GM18520 (cell line): ENCODE results near the gene LIPK.
A peak's percentile ranks its signal among the peaks of the same experiment; 100 is the strongest.
"Not testable (repeated sequence)": the region's sequence is repeated elsewhere in the genome, so short reads cannot be mapped to it uniquely, and the experiment has no call there.

Source experiments
- ATAC-seq: cut with Tn5 transposase; IDR thresholded peaks from one replicate; pipeline ENCODE4 v1.9.1; 2021; ENCODE audit not compliant: unreplicated experiment

The LIPK gene

GRCh38 chr10:88709361-88709760, 3.3 kb downstream of the LIPK start:
- not testable (repeated sequence) for ATAC-seq

GRCh38 chr10:88715517-88715916, 9.5 kb downstream of the LIPK start:
- ATAC-seq, result no peak

GRCh38 chr10:88721392-88721791, 15.3 kb downstream of the LIPK start:
- no peak for ATAC-seq

GRCh38 chr10:88725798-88726197, 19.7 kb downstream of the LIPK start:
- no peak for ATAC-seq

- ATAC-seq, result no peak
Measured at GRCh38 chr10:88728107-88728763, 22.2 kb downstream of the LIPK start.

- no peak for ATAC-seq
Measured at GRCh38 chr10:88730864-88731263, 24.8 kb downstream of the LIPK start.

- ATAC-seq, result no peak
Measured at GRCh38 chr10:88731296-88731695, 25.2 kb downstream of the LIPK start.

- ATAC-seq, result no peak
Measured at GRCh38 chr10:88733215-88733614, 27.2 kb downstream of the LIPK start.

- ATAC-seq, result no peak
Measured at GRCh38 chr10:88735661-88736060, 29.6 kb downstream of the LIPK start.

GRCh38 chr10:88741921-88742320, 35.9 kb downstream of the LIPK start:
- not testable (repeated sequence) for ATAC-seq

GRCh38 chr10:88742448-88742847, 36.4 kb downstream of the LIPK start:
- ATAC-seq, result no peak

- ATAC-seq, result no peak
Measured at GRCh38 chr10:88744002-88744401, 38.0 kb downstream of the LIPK start.

GRCh38 chr10:88745633-88746032, 39.6 kb downstream of the LIPK start:
- ATAC-seq, result no peak

GRCh38 chr10:88754287-88754686, 48.2 kb downstream of the LIPK start:
- no peak for ATAC-seq

GRCh38 chr10:88755753-88756152, 49.7 kb downstream of the LIPK start:
- ATAC-seq, result peak; percentile 82

GRCh38 chr10:88756660-88757059, 50.6 kb downstream of the LIPK start:
- ATAC-seq, result no peak

GRCh38 chr10:88759366-88760101, 53.5 kb downstream of the LIPK start, which contains the start of gene LIPN:
TSS of gene LIPN (plus strand) at chr10:88760020. CDS start at chr10:88761406, 1,386 bp downstream.
- no peak for ATAC-seq

GRCh38 chr10:88762906-88763305, 56.9 kb downstream of the LIPK start:
- no peak for ATAC-seq

- no peak for ATAC-seq
Measured at GRCh38 chr10:88763441-88763840, 57.4 kb downstream of the LIPK start.

- ATAC-seq, result no peak
Measured at GRCh38 chr10:88764110-88764509, 58.1 kb downstream of the LIPK start.

GRCh38 chr10:88765816-88766215, 59.8 kb downstream of the LIPK start:
- ATAC-seq, result no peak

- ATAC-seq, result no peak
Measured at GRCh38 chr10:88769384-88769783, 63.3 kb downstream of the LIPK start.
